H1 (cell line): ENCODE data around the gene CASTOR1. TPM values are rescaled to one million over a fixed set of nuclear protein-coding genes. Genes with fewer than 3 reads are reported as not detected.

Source experiments
- BACH1 ChIP-seq: IDR thresholded peaks from 2 replicates; pipeline ENCODE4 v1.6.1; 2012; ENCODE audit warnings: low read length, improper control_type of control experiment
- KDM4A ChIP-seq: IDR thresholded peaks from one replicate; pipeline ENCODE4 v1.7.1; 2012; ENCODE audit warnings: low read depth, mild to moderate bottlenecking, moderate library complexity, low read length, inconsistent platforms; ENCODE audit not compliant: severe bottlenecking
- POLR2AphosphoS5 ChIP-seq: IDR thresholded peaks from 2 replicates; pipeline ENCODE4 v1.6.1; 2011; ENCODE audit warnings: low read depth, low read length
- polyA plus RNA-seq, 7 experiments: library from polyadenylated mRNA; depleted of rRNA in 3 of 7; stranded (reverse) in 5 of 7; unstranded in 2 of 7; fragments of >200 nt in 5 of 7; fragments of 200-250 nt in 2 of 7; gene quantifications; 1 replicate in 5 of 7; 2 replicates in 1 of 7; 4 replicates in 1 of 7; pipeline versions ENCODE4 v1.2.1 to v1.2.3, GENCODE V29; 2011 to 2013; ENCODE audit warnings: missing spikeins in 2 of 7, mixed read lengths in 2 of 7
- total RNA-seq: library from RNA; stranded (reverse); fragmentation: NEBNext Ultra II Directional; extraction: Animal tissue kit (Norgen Biotek cat#: 25700); gene quantifications from 2 replicates; pipeline ENCODE4 v1.2.1, GENCODE V29; 2021
- TF ChIP-seq, protein P1 (sequence below): IDR thresholded peaks from 2 replicates; pipeline ENCODE4 v1.6.1; 2012; ENCODE audit warnings: inconsistent platforms

Gene CASTOR1
- total and polyA plus RNA-seq, 2 of the 8 experiments (the other 6 are each of a cell fraction or from before 2014, with no cell fraction given), result 10.3 to 36.0 TPM

DNA sequence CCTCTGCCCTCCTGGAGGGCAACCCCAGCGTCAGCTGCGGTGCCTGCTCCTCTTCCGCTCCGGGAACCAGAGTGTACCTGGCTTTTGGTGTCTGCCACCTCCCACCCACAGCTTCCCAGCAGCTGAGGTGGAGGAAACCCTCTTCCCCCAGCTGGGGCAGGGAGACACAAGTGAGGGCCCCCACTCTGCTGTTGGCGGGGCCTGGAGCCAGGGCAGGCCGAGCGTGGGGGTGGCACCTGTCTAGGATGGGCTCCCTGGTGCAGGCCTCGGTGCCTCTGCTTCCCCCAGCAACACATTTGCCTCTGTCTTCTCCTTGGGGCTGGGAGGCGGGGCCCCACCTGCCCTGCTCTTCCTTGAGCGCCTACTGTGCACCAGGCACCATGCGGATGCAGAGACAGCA lies 29.0 kb downstream of the CASTOR1 start (continued):
- no peak for TF ChIP-seq POLR2AphosphoS5
- TF ChIP-seq BACH1, result no peak
- TF ChIP-seq KDM4A, result no peak
- TF ChIP-seq, protein P1, sequence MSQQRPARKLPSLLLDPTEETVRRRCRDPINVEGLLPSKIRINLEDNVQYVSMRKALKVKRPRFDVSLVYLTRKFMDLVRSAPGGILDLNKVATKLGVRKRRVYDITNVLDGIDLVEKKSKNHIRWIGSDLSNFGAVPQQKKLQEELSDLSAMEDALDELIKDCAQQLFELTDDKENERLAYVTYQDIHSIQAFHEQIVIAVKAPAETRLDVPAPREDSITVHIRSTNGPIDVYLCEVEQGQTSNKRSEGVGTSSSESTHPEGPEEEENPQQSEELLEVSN, result no peak
- TF ChIP-seq, all 59 proteins: peak for 0
